SU-DHL-6 (cell line): ENCODE measurements around the gene RALBP1.

Experiments used
- H2AFZ ChIP-seq: fragments of 200-600 bp; sonication (generic); 2 replicates; pipeline ENCODE4 v1.6.1; 2014; ENCODE audit warnings: low read depth, mild to moderate bottlenecking, moderate library complexity, mixed read lengths, antibody characterized with exemption, low read length; ENCODE audit not compliant: severe bottlenecking
- H3F3A ChIP-seq: fragments of 200-600 bp; shearing (Covaris generic); 2 replicates; pipeline ENCODE4 v1.6.0; 2016; ENCODE audit warnings: antibody characterized with exemption, mild to moderate bottlenecking; ENCODE audit not compliant: insufficient read depth
- H3K27ac ChIP-seq: fragments of 200-600 bp; sonication (generic); 2 replicates; pipeline ENCODE4 v1.5.1; 2016; ENCODE audit warnings: low read depth, mild to moderate bottlenecking, low read length, moderate library complexity, mixed read lengths
- H3K27me3 ChIP-seq: fragments of 200-600 bp; sonication (generic), shearing (Covaris generic); 2 replicates; pipeline ENCODE4 v1.6.0; 2014; ENCODE audit warnings: mild to moderate bottlenecking, low read length
- H3K36me3 ChIP-seq: fragments of 200-600 bp; sonication (generic); 2 replicates; pipeline ENCODE4 v1.6.1; 2014; ENCODE audit warnings: mild to moderate bottlenecking, low read length, mixed read lengths
- H3K4me2 ChIP-seq: fragments of 300-600, 200-600 bp; shearing (Covaris generic), sonication (generic); 2 replicates; pipeline ENCODE4 v1.6.0; 2014; ENCODE audit warnings: low read length, low read depth, mild to moderate bottlenecking; ENCODE audit not compliant: poor library complexity, severe bottlenecking
- H3K4me3 ChIP-seq: fragments of 200-600 bp; sonication (generic); 2 replicates; pipeline ENCODE4 v1.5.1; 2014; ENCODE audit warnings: antibody characterized with exemption, low read length, mild to moderate bottlenecking, mixed read lengths; ENCODE audit not compliant: insufficient read depth, poor library complexity, severe bottlenecking
- H3K79me2 ChIP-seq: fragments of 200-600 bp; sonication (generic); 2 replicates; pipeline ENCODE4 v1.6.1; 2014; ENCODE audit warnings: mild to moderate bottlenecking, low read length, moderate library complexity; ENCODE audit not compliant: insufficient read depth
- H3K9ac ChIP-seq: fragments of 200-600 bp; sonication (generic); 2 replicates; pipeline ENCODE4 v1.7.0; 2014; ENCODE audit warnings: mild to moderate bottlenecking, low read length
- H3K9me2 ChIP-seq: fragments of 200-600 bp; sonication (generic); replicated peaks from 2 replicates; pipeline ENCODE4 v1.6.1; 2014; ENCODE audit warnings: low read length; ENCODE audit not compliant: insufficient read depth
- H3K9me3 ChIP-seq: fragments of 200-600 bp; sonication (generic); 2 replicates; pipeline ENCODE4 v1.6.1; 2014; ENCODE audit warnings: low read length, mixed read lengths; ENCODE audit not compliant: insufficient read depth
- H4K20me1 ChIP-seq: fragments of 200-600 bp; sonication (generic); 2 replicates; pipeline ENCODE4 v1.6.1; 2014; ENCODE audit warnings: low read depth, mild to moderate bottlenecking, antibody characterized with exemption, low read length, moderate library complexity, mixed read lengths
- CTCF ChIP-seq: fragments of 200-600 bp; sonication (generic); IDR thresholded peaks from one replicate; pipeline ENCODE4 v1.5.1; 2017; ENCODE audit warnings: antibody characterized with exemption, mild to moderate bottlenecking, low read length, moderate library complexity; ENCODE audit not compliant: insufficient read depth, poor library complexity, severe bottlenecking
- EZH2phosphoT487 ChIP-seq: fragments of 200-600 bp; sonication (generic), shearing (Covaris generic); conservative IDR thresholded peaks from 2 replicates; pipeline ENCODE4 v1.6.1; 2018; ENCODE audit warnings: mild to moderate bottlenecking, antibody characterized with exemption, low read length, moderate library complexity, mixed read lengths

RALBP1 gene

GRCh38 chr18:9477509-9477908, 2.2 kb downstream of the RALBP1 start:
- Histone ChIP-seq H3F3A (no peaks in the 10 kb centered on the region), H2AFZ (no peak overlapping the region), H3K27ac (0 out of 2 replicates have a peak overlapping the region, but pooled peaks have one; percentile 63), H4K20me1 (no peaks in the 10 kb centered on the region), H3K9me3 (no peaks in the 10 kb centered on the region), H3K4me2 (peak overlapping the region; percentile 100), H3K4me3 (no peak overlapping the region), H3K79me2 (peaks cover 70% of the 10 kb centered on the region), H3K36me3 (no peaks in the 10 kb centered on the region), H3K27me3 (no peaks in the 10 kb centered on the region), H3K9me2 (no peaks in the 10 kb centered on the region), H3K9ac (peak overlapping the region; percentile 86)
- TF ChIP-seq EZH2phosphoT487 (no peak), CTCF (no peak)

- Histone ChIP-seq H3K27me3 (no peaks in the 10 kb centered on the region), H3F3A (no peaks in the 10 kb centered on the region), H3K79me2 (peaks cover 80% of the 10 kb centered on the region), H4K20me1 (no peaks in the 10 kb centered on the region), H3K9ac (no peak overlapping the region), H3K4me2 (no peak overlapping the region), H3K9me3 (no peaks in the 10 kb centered on the region), H3K4me3 (no peak overlapping the region), H2AFZ (no peak overlapping the region), H3K36me3 (no peaks in the 10 kb centered on the region), H3K27ac (no peak overlapping the region), H3K9me2 (no peaks in the 10 kb centered on the region)
- TF ChIP-seq EZH2phosphoT487 (no peak), CTCF (no peak)
Measured at GRCh38 chr18:9478545-9478944, 3.2 kb downstream of the RALBP1 start.

- Histone ChIP-seq H3K36me3 (no peaks in the 10 kb centered on the region), H3K4me2 (no peak overlapping the region)
- TF ChIP-seq EZH2phosphoT487 (no peak), CTCF (no peak)
Measured at GRCh38 chr18:9482790-9483189, 7.5 kb downstream of the RALBP1 start.

More at GRCh38 chr18:9482790-9483189, 7.5 kb downstream of the RALBP1 start:
- H3K27me3 ChIP-seq = no peaks in the 10 kb centered on the region
- H4K20me1 ChIP-seq = no peaks in the 10 kb centered on the region
- no peaks in the 10 kb centered on the region for H3F3A ChIP-seq
- H3K9ac ChIP-seq = no peak overlapping the region
- H3K79me2 ChIP-seq = peaks cover 94% of the 10 kb centered on the region
- no peaks in the 10 kb centered on the region for H3K9me2 ChIP-seq
- H3K27ac ChIP-seq = no peak overlapping the region
- H2AFZ ChIP-seq = no peak overlapping the region
- H3K9me3 ChIP-seq = no peaks in the 10 kb centered on the region
- no peak overlapping the region for H3K4me3 ChIP-seq
